Astrocyte (in vitro differentiated cells and primary cell): Measurements from ENCODE around the gene ADCY3. TPM values are rescaled to one million over a fixed set of nuclear protein-coding genes. Genes with fewer than 3 reads are reported as not detected.

Source experiments
- DNase-seq: peaks from one replicate; pipeline ENCODE4 v3.0.0-alpha.2; 2010; ENCODE audit warnings: low read depth
- FAIRE-seq: peaks from 2 replicates; lab custom pipeline; 2011; peaks lifted over from hg19 to GRCh38; lab: Jason Lieb, UNC
- H2AFZ ChIP-seq: 2 replicates; pipeline ENCODE4 v1.6.0; 2012; ENCODE audit warnings: low read depth, low read length, inconsistent platforms
- H3K27ac ChIP-seq: 2 replicates; pipeline ENCODE4 v1.5.1; 2011; ENCODE audit warnings: low read depth, low read length, inconsistent platforms
- H3K27me3 ChIP-seq: 2 replicates; pipeline ENCODE4 v1.6.0; 2011; ENCODE audit warnings: low read length, inconsistent platforms; ENCODE audit not compliant: insufficient read depth
- H3K36me3 ChIP-seq: 2 replicates; pipeline ENCODE4 v1.5.1; 2011; ENCODE audit warnings: low read length, inconsistent platforms; ENCODE audit not compliant: insufficient read depth
- H3K4me1 ChIP-seq: 2 replicates; pipeline ENCODE4 v1.5.1; 2011; ENCODE audit warnings: low read length, inconsistent platforms; ENCODE audit not compliant: insufficient read depth
- H3K4me2 ChIP-seq: 2 replicates; pipeline ENCODE4 v1.6.0; 2012; ENCODE audit warnings: low read length, inconsistent platforms
- H3K4me3 ChIP-seq: 2 replicates; pipeline ENCODE4 v1.5.1; 2011; ENCODE audit warnings: low read depth, mild to moderate bottlenecking, low read length, inconsistent platforms; ENCODE audit not compliant: insufficient read depth
- H3K79me2 ChIP-seq: 2 replicates; pipeline ENCODE4 v1.6.0; 2012; ENCODE audit warnings: mild to moderate bottlenecking, low read length, inconsistent platforms; ENCODE audit not compliant: insufficient read depth
- H3K9ac ChIP-seq: 2 replicates; pipeline ENCODE4 v1.6.0; 2012; ENCODE audit warnings: mild to moderate bottlenecking, low read length, inconsistent platforms
- H3K9me3 ChIP-seq: 2 replicates; pipeline ENCODE4 v1.5.1; 2012; ENCODE audit warnings: low read depth, mild to moderate bottlenecking, low read length, inconsistent platforms; ENCODE audit not compliant: insufficient read depth
- H4K20me1 ChIP-seq: 2 replicates; pipeline ENCODE4 v1.6.0; 2012; ENCODE audit warnings: low read length, inconsistent platforms; ENCODE audit not compliant: insufficient read depth
- H3K27ac Mint-ChIP-seq: one replicate; pipeline ENCODE4 v1.8.0; 2021; ENCODE audit warnings: mild to moderate bottlenecking, mixed read lengths; ENCODE audit not compliant: unreplicated experiment
- H3K27me3 Mint-ChIP-seq: one replicate; pipeline ENCODE4 v1.8.0; 2021; ENCODE audit warnings: low read depth, mixed read lengths; ENCODE audit not compliant: unreplicated experiment
- H3K36me3 Mint-ChIP-seq: one replicate; pipeline ENCODE4 v1.8.0; 2021; ENCODE audit warnings: low read depth, mixed read lengths; ENCODE audit not compliant: unreplicated experiment
- H3K4me1 Mint-ChIP-seq: one replicate; pipeline ENCODE4 v1.8.0; 2021; ENCODE audit warnings: low read depth, mixed read lengths; ENCODE audit not compliant: unreplicated experiment
- H3K4me3 Mint-ChIP-seq: one replicate; pipeline ENCODE4 v1.8.0; 2021; ENCODE audit warnings: mild to moderate bottlenecking, moderate library complexity, mixed read lengths; ENCODE audit not compliant: unreplicated experiment
- H3K9me3 Mint-ChIP-seq: one replicate; pipeline ENCODE4 v1.8.0; 2021; ENCODE audit warnings: mild to moderate bottlenecking, mixed read lengths; ENCODE audit not compliant: unreplicated experiment
- CTCF ChIP-seq: IDR thresholded peaks from 2 replicates; pipeline ENCODE4 v1.5.1; 2011; ENCODE audit warnings: low read depth, mild to moderate bottlenecking, inconsistent platforms, low read length, moderate library complexity; ENCODE audit not compliant: insufficient read depth
- EZH2 ChIP-seq: IDR thresholded peaks from 2 replicates; pipeline ENCODE4 v1.6.1; 2012; ENCODE audit warnings: mild to moderate bottlenecking, low read length, inconsistent platforms; ENCODE audit not compliant: insufficient read depth
- total RNA-seq: library from RNA; stranded (reverse); gene quantifications from 2 replicates; pipeline ENCODE4 v1.2.1, GENCODE V29; 2021

Gene ADCY3
- total RNA-seq, 1 donor from 2014 or later = 12.5 TPM

- no peaks in the 10 kb centered on the region for H3K9me3 ChIP-seq
- H3K27ac Mint-ChIP-seq = no peak overlapping the region
- peaks cover 3% of the 10 kb centered on the region for H3K4me1 ChIP-seq
- no peak overlapping the region for H3K27ac ChIP-seq
- no peak overlapping the region for H2AFZ ChIP-seq
- H3K36me3 ChIP-seq = no peaks in the 10 kb centered on the region
- H3K4me3 ChIP-seq = no peak overlapping the region
- no peak overlapping the region for H3K4me2 ChIP-seq
- no peak for DNase-seq
- H3K9ac ChIP-seq = no peak overlapping the region
- no peak overlapping the region for H3K4me3 Mint-ChIP-seq
- peaks cover 8% of the 10 kb centered on the region for H3K4me1 Mint-ChIP-seq
- no peaks in the 10 kb centered on the region for H3K27me3 ChIP-seq
- TF ChIP-seq EZH2 (no peak), CTCF (no peak)
- FAIRE-seq = no peak
- no peaks in the 10 kb centered on the region for H3K36me3 Mint-ChIP-seq
- peaks cover 5% of the 10 kb centered on the region for H3K27me3 Mint-ChIP-seq
- no peaks in the 10 kb centered on the region for H4K20me1 ChIP-seq
- no peaks in the 10 kb centered on the region for H3K9me3 Mint-ChIP-seq
- H3K79me2 ChIP-seq = no peaks in the 10 kb centered on the region
These were observed 12.7 kb upstream of the ADCY3 start for GRCh38 chr2:24932715-24933114.

GRCh38 chr2:24930768-24931167 is 10.7 kb upstream of the ADCY3 start:
- Histone ChIP-seq H3K4me3 (no peak overlapping the region), H3K36me3 (no peaks in the 10 kb centered on the region), H4K20me1 (no peaks in the 10 kb centered on the region), H3K27ac (no peak overlapping the region), H3K79me2 (no peaks in the 10 kb centered on the region), H3K4me1 (peaks cover 8% of the 10 kb centered on the region), H3K4me2 (peak overlapping the region; percentile 47), H3K27me3 (no peaks in the 10 kb centered on the region), H3K9me3 (no peaks in the 10 kb centered on the region), H2AFZ (no peak overlapping the region), H3K9ac (no peak overlapping the region)
- H3K36me3 Mint-ChIP-seq = no peaks in the 10 kb centered on the region
- DNase-seq = peak; percentile 27
- no peak overlapping the region for H3K27ac Mint-ChIP-seq
- peaks cover 10% of the 10 kb centered on the region for H3K27me3 Mint-ChIP-seq
- FAIRE-seq = no peak
- no peak for TF ChIP-seq CTCF
- H3K9me3 Mint-ChIP-seq = no peaks in the 10 kb centered on the region
- peaks cover 8% of the 10 kb centered on the region for H3K4me1 Mint-ChIP-seq
- H3K4me3 Mint-ChIP-seq = peak overlapping the region; percentile 23

- TF ChIP-seq EZH2 = no peak
- no peak for TF ChIP-seq CTCF
- no peaks in the 10 kb centered on the region for H3K9me3 Mint-ChIP-seq
- Histone ChIP-seq H3K79me2 (no peaks in the 10 kb centered on the region), H2AFZ (no peak overlapping the region), H3K27me3 (no peaks in the 10 kb centered on the region), H3K4me3 (no peak overlapping the region), H3K27ac (no peak overlapping the region), H3K4me2 (no peak overlapping the region), H3K4me1 (peaks cover 8% of the 10 kb centered on the region), H3K9me3 (no peaks in the 10 kb centered on the region), H4K20me1 (no peaks in the 10 kb centered on the region), H3K9ac (no peak overlapping the region), H3K36me3 (no peaks in the 10 kb centered on the region)
- DNase-seq = no peak
- H3K4me3 Mint-ChIP-seq = no peak overlapping the region
- no peak overlapping the region for H3K27ac Mint-ChIP-seq
- no peak for FAIRE-seq
- no peaks in the 10 kb centered on the region for H3K36me3 Mint-ChIP-seq
- peaks cover 9% of the 10 kb centered on the region for H3K27me3 Mint-ChIP-seq
- peaks cover 8% of the 10 kb centered on the region for H3K4me1 Mint-ChIP-seq
These were observed 9.2 kb upstream of the ADCY3 start for GRCh38 chr2:24929230-24929629.
